PC-9 (cell line): ENCODE results near the gene SKI. TPM values are rescaled to one million over a fixed set of nuclear protein-coding genes. Genes with fewer than 3 reads are reported as not detected.

Experiments used
- BruUV-seq: library from RNA; stranded (reverse); fragments of 400-500 nt; replicated peaks from 2 replicates; lab custom pipeline; 2021; lab: Mats Ljungman, UMichigan
- CTCF ChIA-PET: fragments of 300-600 bp; sonication (Branson Sonifier 250); formaldehyde crosslinking; loops from one replicate; lab custom pipeline; 2022; ENCODE audit warnings: antibody characterized with exemption; lab: Charles Lee
- POLR2A ChIA-PET: fragments of 300-600 bp; sonication (Branson Sonifier 250); formaldehyde crosslinking; loops from one replicate; lab custom pipeline; 2022; ENCODE audit warnings: antibody characterized with exemption; ENCODE audit not compliant: unreplicated experiment; lab: Charles Lee
- DNase-seq, 2 experiments: peaks; one replicate each; pipeline versions ENCODE4 v3.0.0 to v3.0.0-alpha.2; 2015 to 2022; ENCODE audit warnings: mixed read lengths in 1 of 2
- H2AFZ ChIP-seq: fragments of 200-600 bp; sonication (generic); 2 replicates; pipeline ENCODE4 v1.8.1; 2017; ENCODE audit warnings: antibody characterized with exemption
- H3F3A ChIP-seq: fragments of 200-600 bp; sonication (generic); 2 replicates; pipeline ENCODE4 v1.8.1; 2017; ENCODE audit warnings: antibody characterized with exemption, mild to moderate bottlenecking, low read depth; ENCODE audit not compliant: insufficient read depth
- H3K27ac ChIP-seq: fragments of 200-600 bp; sonication (generic); 2 replicates; pipeline ENCODE4 v1.6.1; 2016; ENCODE audit warnings: mixed run types
- H3K27me3 ChIP-seq: fragments of 200-600 bp; sonication (generic); 2 replicates; pipeline ENCODE4 v1.6.1; 2016; ENCODE audit warnings: low read depth, mixed run types; ENCODE audit not compliant: insufficient read depth
- H3K36me3 ChIP-seq: fragments of 200-600 bp; sonication (generic); 2 replicates; pipeline ENCODE4 v1.6.1; 2016; ENCODE audit warnings: low read depth, mixed run types
- H3K4me1 ChIP-seq: fragments of 200-600 bp; sonication (generic); replicated peaks from 2 replicates; pipeline ENCODE4 v1.6.1; 2016; ENCODE audit warnings: mixed run types; ENCODE audit not compliant: insufficient read depth
- H3K4me2 ChIP-seq: fragments of 200-600 bp; sonication (generic); 2 replicates; pipeline ENCODE4 v1.6.1; 2017; ENCODE audit warnings: mixed run types
- H3K4me3 ChIP-seq: fragments of 200-600 bp; sonication (generic); 2 replicates; pipeline ENCODE4 v1.6.1; 2016; ENCODE audit warnings: mixed run types
- H3K79me2 ChIP-seq: fragments of 200-600 bp; sonication (generic); 2 replicates; pipeline ENCODE4 v1.6.1; 2017; ENCODE audit warnings: low read depth, mixed run types
- H3K9me2 ChIP-seq: fragments of 200-600 bp; sonication (generic); 2 replicates; pipeline ENCODE4 v1.8.1; 2017; ENCODE audit warnings: mild to moderate bottlenecking; ENCODE audit not compliant: insufficient read depth
- H3K9me3 ChIP-seq: fragments of 200-600 bp; sonication (generic); 2 replicates; pipeline ENCODE4 v1.8.1; 2016; ENCODE audit warnings: low read depth; ENCODE audit not compliant: insufficient read depth
- H4K20me1 ChIP-seq: fragments of 200-600 bp; sonication (generic); 2 replicates; pipeline ENCODE4 v1.8.1; 2017; ENCODE audit not compliant: insufficient read depth
- EZH2 ChIP-seq: fragments of 200-600 bp; sonication (generic); IDR thresholded peaks from 2 replicates; pipeline ENCODE4 v1.8.0; 2017; ENCODE audit warnings: antibody characterized with exemption, low read depth
- intact Hi-C: fragments of 100-400 bp; cut with micrococcal nuclease; formaldehyde crosslinking; loops from one replicate; pipeline ENCODE4 v1.10.0; 2022; ENCODE audit not compliant: unreplicated experiment
- total RNA-seq: library from RNA; stranded (reverse); gene quantifications from 2 replicates; pipeline ENCODE4 v1.2.3, GENCODE V29; 2021
- TF ChIP-seq, protein P1 (sequence below): fragments of 200-600 bp; sonication (generic); conservative IDR thresholded peaks from 2 replicates; pipeline ENCODE4 v1.6.1; 2017; ENCODE audit warnings: mixed run types, antibody characterized with exemption, mild to moderate bottlenecking, moderate library complexity

The SKI gene
- total RNA-seq, 1 experiment from 2014 or later: 36.2 TPM

DNA sequence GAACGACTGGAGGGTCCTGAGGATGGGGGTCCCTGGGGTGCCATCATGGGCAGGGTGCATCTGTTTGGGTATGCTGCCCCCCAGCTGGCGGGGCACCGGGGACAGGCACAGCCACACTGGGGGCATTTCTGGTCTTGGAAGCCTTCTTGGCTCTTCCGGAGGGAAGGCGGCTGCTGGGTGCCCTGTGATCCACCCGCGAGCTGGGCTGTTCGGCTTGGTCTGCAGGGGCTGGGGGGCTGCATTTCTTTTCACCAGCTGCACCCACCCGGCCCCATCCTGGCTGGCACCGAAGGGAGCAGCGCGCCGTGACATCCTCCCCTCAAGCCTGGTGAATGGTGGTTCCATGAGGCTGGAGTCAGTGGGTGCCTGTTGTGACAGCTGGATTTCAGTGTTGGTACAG, 45.7 kb upstream of the SKI start:
- no peaks in the 10 kb centered on the region for H3K4me1 ChIP-seq
- no peaks in the 10 kb centered on the region for H3K9me2 ChIP-seq
- H3F3A ChIP-seq: 0 out of 2 replicates have a peak, but pooled peaks cover 6% of the 10 kb centered on the region
- no peak overlapping the region for H3K4me2 ChIP-seq
- no peaks in the 10 kb centered on the region for H3K36me3 ChIP-seq
- no peak for DNase-seq
- POLR2A ChIA-PET: no interaction called here
- H3K27ac ChIP-seq: no peak overlapping the region
- no peaks in the 10 kb centered on the region for H3K27me3 ChIP-seq
- H3K79me2 ChIP-seq: no peaks in the 10 kb centered on the region
- no TSS peak for BruUV-seq
- no peak overlapping the region for H2AFZ ChIP-seq
- no peaks in the 10 kb centered on the region; the same call in 1 of the 2 replicates for H4K20me1 ChIP-seq
- TF ChIP-seq, protein P1, sequence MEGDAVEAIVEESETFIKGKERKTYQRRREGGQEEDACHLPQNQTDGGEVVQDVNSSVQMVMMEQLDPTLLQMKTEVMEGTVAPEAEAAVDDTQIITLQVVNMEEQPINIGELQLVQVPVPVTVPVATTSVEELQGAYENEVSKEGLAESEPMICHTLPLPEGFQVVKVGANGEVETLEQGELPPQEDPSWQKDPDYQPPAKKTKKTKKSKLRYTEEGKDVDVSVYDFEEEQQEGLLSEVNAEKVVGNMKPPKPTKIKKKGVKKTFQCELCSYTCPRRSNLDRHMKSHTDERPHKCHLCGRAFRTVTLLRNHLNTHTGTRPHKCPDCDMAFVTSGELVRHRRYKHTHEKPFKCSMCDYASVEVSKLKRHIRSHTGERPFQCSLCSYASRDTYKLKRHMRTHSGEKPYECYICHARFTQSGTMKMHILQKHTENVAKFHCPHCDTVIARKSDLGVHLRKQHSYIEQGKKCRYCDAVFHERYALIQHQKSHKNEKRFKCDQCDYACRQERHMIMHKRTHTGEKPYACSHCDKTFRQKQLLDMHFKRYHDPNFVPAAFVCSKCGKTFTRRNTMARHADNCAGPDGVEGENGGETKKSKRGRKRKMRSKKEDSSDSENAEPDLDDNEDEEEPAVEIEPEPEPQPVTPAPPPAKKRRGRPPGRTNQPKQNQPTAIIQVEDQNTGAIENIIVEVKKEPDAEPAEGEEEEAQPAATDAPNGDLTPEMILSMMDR: no peak
- TF ChIP-seq EZH2: no peak
- CTCF ChIA-PET: no interaction called here
- H3K9me3 ChIP-seq: no peaks in the 10 kb centered on the region
- intact Hi-C loops: no loop called here
- H3K4me3 ChIP-seq: no peak overlapping the region

DNA sequence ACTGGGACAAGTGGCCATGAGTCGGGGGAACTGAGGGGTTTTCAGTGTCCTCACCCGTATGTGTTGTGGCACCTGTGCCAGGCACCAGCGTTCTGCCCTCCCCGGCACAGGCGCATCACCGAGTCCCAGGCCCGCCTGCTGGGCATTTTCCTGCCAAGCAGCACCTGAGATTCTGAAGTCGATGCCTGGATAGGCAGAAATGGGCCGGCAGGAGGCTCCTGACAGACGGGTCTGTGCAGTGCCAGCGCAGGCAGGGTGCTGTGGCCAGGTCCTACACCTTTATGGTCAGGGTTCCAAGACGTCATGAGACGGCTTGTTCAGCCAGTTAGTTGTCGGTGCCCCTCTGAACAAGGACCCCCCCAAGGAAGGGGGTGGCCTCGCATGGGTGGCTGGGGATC, 44.2 kb upstream of the SKI start:
- TF ChIP-seq, protein P1: no peak
- no peak for TF ChIP-seq EZH2
- Histone ChIP-seq H3K9me2 (no peaks in the 10 kb centered on the region), H3F3A (0 out of 2 replicates have a peak, but pooled peaks cover 6% of the 10 kb centered on the region), H3K4me1 (no peaks in the 10 kb centered on the region), H3K27me3 (no peaks in the 10 kb centered on the region), H4K20me1 (no peaks in the 10 kb centered on the region; the same call in 1 of the 2 replicates), H3K27ac (no peak overlapping the region), H3K36me3 (no peaks in the 10 kb centered on the region), H3K9me3 (no peaks in the 10 kb centered on the region), H3K4me2 (no peak overlapping the region), H3K79me2 (no peaks in the 10 kb centered on the region), H3K4me3 (no peak overlapping the region), H2AFZ (no peak overlapping the region)
- BruUV-seq: no TSS peak
- ChIA-PET CTCF (no interaction called here), POLR2A (no interaction called here)
- DNase-seq: no peak
- intact Hi-C loops: no loop called here

DNA sequence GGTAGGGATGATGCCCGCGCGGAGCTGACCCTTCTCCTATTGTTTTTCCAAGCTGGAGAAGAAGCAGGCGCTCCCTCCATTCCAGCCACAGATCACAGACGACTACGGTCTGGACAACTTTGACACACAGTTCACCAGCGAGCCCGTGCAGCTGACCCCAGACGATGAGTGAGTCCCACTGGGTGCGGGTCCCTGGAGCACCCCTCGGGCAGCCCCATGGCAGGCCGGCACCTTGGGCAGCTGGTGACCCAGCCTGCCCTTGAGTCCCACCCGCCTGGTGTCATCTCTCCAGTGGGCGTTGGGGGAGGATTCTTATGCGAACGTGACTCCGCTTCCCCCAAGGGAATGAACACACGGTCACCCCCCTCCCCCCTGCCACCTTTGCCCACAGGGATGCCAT, 43.6 kb upstream of the SKI start:
- intact Hi-C loops: no loop called here
- H3F3A ChIP-seq: 0 out of 2 replicates have a peak, but pooled peaks cover 6% of the 10 kb centered on the region
- no peak overlapping the region for H3K4me3 ChIP-seq
- H3K9me2 ChIP-seq: no peaks in the 10 kb centered on the region
- H3K27ac ChIP-seq: no peak overlapping the region
- no peaks in the 10 kb centered on the region for H3K4me1 ChIP-seq
- H3K79me2 ChIP-seq: no peaks in the 10 kb centered on the region
- H3K4me2 ChIP-seq: no peak overlapping the region
- H2AFZ ChIP-seq: no peak overlapping the region
- H3K27me3 ChIP-seq: no peaks in the 10 kb centered on the region
- CTCF ChIA-PET: no interaction called here
- no peaks in the 10 kb centered on the region for H3K9me3 ChIP-seq
- DNase-seq: no peak
- TF ChIP-seq, protein P1: no peak
- TF ChIP-seq EZH2: no peak
- POLR2A ChIA-PET: no interaction called here
- H4K20me1 ChIP-seq: no peaks in the 10 kb centered on the region; the same call in 1 of the 2 replicates
- no TSS peak for BruUV-seq
- H3K36me3 ChIP-seq: no peaks in the 10 kb centered on the region
